Measurements from ENCODE around the gene SLC29A1. TPM values are rescaled to one million over a fixed set of nuclear protein-coding genes. Genes with fewer than 3 reads are reported as not detected.

SLC29A1 gene
- total RNA-seq, 4 donors from 2014 or later, result 39.7 to 83.3 (median 55.8) TPM

DNA sequence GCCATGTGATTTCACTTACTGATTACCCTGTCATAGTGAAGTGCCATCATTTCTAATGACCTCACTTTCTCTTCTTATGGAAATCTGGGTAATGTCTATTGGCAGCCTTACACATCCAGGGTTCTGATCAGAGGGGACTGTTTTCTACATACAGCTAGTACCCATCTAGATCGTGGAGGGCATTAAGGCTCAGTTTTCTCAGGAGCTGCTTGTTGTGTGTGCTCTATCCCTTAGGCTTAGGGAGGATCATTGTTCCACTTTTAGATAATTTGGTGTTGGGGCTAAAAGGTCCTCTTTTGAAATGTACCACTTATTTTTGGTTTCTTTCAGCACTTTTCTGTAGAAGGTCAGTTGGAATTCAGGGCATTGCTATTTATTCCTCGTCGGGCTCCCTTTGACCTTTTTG lies 27.3 kb downstream of the SLC29A1 start:
- no peak overlapping the region for H3K4me3 ChIP-seq (replicated peaks in 1 of 3)
- WGBS, 2 donors, result 84 to 85% methylated on average over 3 of the region's 3 CpGs
- H3K36me3 ChIP-seq, result peaks cover 63 to 66% of the 10 kb centered on the region in 2 donors
- intact Hi-C loops (cut with DNase I), result no loop called here
- H3K9me3 ChIP-seq, result no peaks in the 10 kb centered on the region
- TF ChIP-seq POLR2A (IDR thresholded peaks at IDR 0.05), result no peak
- TF ChIP-seq, protein P1, sequence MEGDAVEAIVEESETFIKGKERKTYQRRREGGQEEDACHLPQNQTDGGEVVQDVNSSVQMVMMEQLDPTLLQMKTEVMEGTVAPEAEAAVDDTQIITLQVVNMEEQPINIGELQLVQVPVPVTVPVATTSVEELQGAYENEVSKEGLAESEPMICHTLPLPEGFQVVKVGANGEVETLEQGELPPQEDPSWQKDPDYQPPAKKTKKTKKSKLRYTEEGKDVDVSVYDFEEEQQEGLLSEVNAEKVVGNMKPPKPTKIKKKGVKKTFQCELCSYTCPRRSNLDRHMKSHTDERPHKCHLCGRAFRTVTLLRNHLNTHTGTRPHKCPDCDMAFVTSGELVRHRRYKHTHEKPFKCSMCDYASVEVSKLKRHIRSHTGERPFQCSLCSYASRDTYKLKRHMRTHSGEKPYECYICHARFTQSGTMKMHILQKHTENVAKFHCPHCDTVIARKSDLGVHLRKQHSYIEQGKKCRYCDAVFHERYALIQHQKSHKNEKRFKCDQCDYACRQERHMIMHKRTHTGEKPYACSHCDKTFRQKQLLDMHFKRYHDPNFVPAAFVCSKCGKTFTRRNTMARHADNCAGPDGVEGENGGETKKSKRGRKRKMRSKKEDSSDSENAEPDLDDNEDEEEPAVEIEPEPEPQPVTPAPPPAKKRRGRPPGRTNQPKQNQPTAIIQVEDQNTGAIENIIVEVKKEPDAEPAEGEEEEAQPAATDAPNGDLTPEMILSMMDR (IDR thresholded peaks at IDR 0.05), result no peak
- no peak for DNase-seq
- H3K27ac ChIP-seq, result no peak overlapping the region
- peaks cover 8 to 20% of the 10 kb centered on the region in 2 donors for H3K4me1 ChIP-seq
- no peaks in the 10 kb centered on the region for H3K27me3 ChIP-seq

- 95% methylated on average over 14 of the region's 14 CpGs for WGBS, 2 donors
- no peak for DNase-seq
- peaks cover 63 to 66% of the 10 kb centered on the region in 2 donors for H3K36me3 ChIP-seq
These were observed 28.5 kb downstream of the SLC29A1 start for GRCh38 chr6:44251576-44252524.

GRCh38 chr6:44253307-44254101 lies 30.1 kb downstream of the SLC29A1 start:
- intact Hi-C loops (cut with DNase I), result no loop called here
- Histone ChIP-seq H3K27ac (no peak overlapping the region), H3K27me3 (no peaks in the 10 kb centered on the region), H3K4me1 (peaks cover 7 to 29% of the 10 kb centered on the region in 2 donors), H3K9me3 (no peaks in the 10 kb centered on the region), H3K36me3 (peaks cover 63 to 66% of the 10 kb centered on the region in 2 donors), H3K4me3 (replicated peaks in 1 of 3) (no peak overlapping the region)
- DNase-seq, result peak in 1 of 2 donors; percentile 29
- no peak for TF ChIP-seq POLR2A (IDR thresholded peaks at IDR 0.05)
- TF ChIP-seq, protein P1 (IDR thresholded peaks at IDR 0.05), result peak in 1 of 6 experiments; percentile 35
- WGBS, 2 donors, result 73 to 75% methylated on average over 10 of the region's 10 CpGs

More at GRCh38 chr6:44251576-44252524, 28.5 kb downstream of the SLC29A1 start:
- Histone ChIP-seq H3K27ac (no peak overlapping the region), H3K27me3 (no peaks in the 10 kb centered on the region), H3K9me3 (no peaks in the 10 kb centered on the region), H3K4me1 (peaks cover 13 to 27% of the 10 kb centered on the region in 2 donors), H3K4me3 (replicated peaks in 1 of 3) (no peak overlapping the region)
- intact Hi-C loops (cut with DNase I), result no loop called here
- TF ChIP-seq, protein P1 (IDR thresholded peaks at IDR 0.05), result no peak
- TF ChIP-seq POLR2A (IDR thresholded peaks at IDR 0.05), result no peak

- H3K27ac ChIP-seq, result no peak overlapping the region
- intact Hi-C loops (cut with DNase I), result loop anchor here (5.0 kb wide), 1 partner anchor 82 kb away; no protein-coding TSS in a partner anchor
- no peak for TF ChIP-seq POLR2A (IDR thresholded peaks at IDR 0.05)
- TF ChIP-seq, protein P1 (IDR thresholded peaks at IDR 0.05), result no peak
- 82% methylated on average over 12 of the region's 12 CpGs for WGBS, 2 donors
- no peak for DNase-seq
- peaks cover 56 to 59% of the 10 kb centered on the region in 2 donors for H3K36me3 ChIP-seq
- H3K4me1 ChIP-seq, result peaks cover 5 to 19% of the 10 kb centered on the region in 2 donors
- H3K9me3 ChIP-seq, result no peaks in the 10 kb centered on the region
- H3K27me3 ChIP-seq, result no peaks in the 10 kb centered on the region
- H3K4me3 ChIP-seq (replicated peaks in 1 of 3), result no peak overlapping the region
These were observed 31.1 kb downstream of the SLC29A1 start for GRCh38 chr6:44254191-44255104.
